Measurements from ENCODE around the gene FRAS1.

- TF ChIP-seq, protein P1, sequence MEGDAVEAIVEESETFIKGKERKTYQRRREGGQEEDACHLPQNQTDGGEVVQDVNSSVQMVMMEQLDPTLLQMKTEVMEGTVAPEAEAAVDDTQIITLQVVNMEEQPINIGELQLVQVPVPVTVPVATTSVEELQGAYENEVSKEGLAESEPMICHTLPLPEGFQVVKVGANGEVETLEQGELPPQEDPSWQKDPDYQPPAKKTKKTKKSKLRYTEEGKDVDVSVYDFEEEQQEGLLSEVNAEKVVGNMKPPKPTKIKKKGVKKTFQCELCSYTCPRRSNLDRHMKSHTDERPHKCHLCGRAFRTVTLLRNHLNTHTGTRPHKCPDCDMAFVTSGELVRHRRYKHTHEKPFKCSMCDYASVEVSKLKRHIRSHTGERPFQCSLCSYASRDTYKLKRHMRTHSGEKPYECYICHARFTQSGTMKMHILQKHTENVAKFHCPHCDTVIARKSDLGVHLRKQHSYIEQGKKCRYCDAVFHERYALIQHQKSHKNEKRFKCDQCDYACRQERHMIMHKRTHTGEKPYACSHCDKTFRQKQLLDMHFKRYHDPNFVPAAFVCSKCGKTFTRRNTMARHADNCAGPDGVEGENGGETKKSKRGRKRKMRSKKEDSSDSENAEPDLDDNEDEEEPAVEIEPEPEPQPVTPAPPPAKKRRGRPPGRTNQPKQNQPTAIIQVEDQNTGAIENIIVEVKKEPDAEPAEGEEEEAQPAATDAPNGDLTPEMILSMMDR (IDR thresholded peaks at IDR 0.05): no peak
- TF ChIP-seq, protein P2, sequence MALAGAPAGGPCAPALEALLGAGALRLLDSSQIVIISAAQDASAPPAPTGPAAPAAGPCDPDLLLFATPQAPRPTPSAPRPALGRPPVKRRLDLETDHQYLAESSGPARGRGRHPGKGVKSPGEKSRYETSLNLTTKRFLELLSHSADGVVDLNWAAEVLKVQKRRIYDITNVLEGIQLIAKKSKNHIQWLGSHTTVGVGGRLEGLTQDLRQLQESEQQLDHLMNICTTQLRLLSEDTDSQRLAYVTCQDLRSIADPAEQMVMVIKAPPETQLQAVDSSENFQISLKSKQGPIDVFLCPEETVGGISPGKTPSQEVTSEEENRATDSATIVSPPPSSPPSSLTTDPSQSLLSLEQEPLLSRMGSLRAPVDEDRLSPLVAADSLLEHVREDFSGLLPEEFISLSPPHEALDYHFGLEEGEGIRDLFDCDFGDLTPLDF (CRISPR knock-in tag; IDR thresholded peaks at IDR 0.05): no peak
- no peak for TF ChIP-seq ZNF423 (CRISPR knock-in tag; IDR thresholded peaks at IDR 0.05)
Measured at GRCh38 chr4:78166622-78167021, 109.5 kb downstream of the FRAS1 start.

All from WTC11 (cell line).